ENCODE results near the gene COPS3.

DNA sequence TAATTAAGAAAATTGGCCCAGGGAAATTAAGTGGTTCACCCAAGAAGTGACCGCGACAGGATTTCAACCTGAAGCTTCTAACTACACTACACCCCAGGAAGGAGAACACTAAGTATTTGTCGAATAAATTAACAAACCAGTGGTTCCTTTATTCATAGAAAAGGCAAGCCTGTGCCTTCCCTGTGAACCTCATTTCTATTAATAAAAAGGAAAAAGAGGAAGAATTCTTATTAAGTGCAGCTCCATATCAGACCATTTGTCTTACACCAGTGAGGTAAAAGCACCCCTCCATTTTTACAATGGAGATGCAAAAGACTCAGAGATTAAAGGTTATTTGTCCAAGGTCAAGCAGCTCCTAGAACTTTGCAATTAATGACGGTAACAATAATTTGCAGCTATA lies 1.7 kb downstream of the COPS3 start:
- TF ChIP-seq, protein P1, sequence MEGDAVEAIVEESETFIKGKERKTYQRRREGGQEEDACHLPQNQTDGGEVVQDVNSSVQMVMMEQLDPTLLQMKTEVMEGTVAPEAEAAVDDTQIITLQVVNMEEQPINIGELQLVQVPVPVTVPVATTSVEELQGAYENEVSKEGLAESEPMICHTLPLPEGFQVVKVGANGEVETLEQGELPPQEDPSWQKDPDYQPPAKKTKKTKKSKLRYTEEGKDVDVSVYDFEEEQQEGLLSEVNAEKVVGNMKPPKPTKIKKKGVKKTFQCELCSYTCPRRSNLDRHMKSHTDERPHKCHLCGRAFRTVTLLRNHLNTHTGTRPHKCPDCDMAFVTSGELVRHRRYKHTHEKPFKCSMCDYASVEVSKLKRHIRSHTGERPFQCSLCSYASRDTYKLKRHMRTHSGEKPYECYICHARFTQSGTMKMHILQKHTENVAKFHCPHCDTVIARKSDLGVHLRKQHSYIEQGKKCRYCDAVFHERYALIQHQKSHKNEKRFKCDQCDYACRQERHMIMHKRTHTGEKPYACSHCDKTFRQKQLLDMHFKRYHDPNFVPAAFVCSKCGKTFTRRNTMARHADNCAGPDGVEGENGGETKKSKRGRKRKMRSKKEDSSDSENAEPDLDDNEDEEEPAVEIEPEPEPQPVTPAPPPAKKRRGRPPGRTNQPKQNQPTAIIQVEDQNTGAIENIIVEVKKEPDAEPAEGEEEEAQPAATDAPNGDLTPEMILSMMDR (IDR thresholded peaks at IDR 0.05; ENCODE audit: borderline replicate concordance, extremely low read depth, low read length, poor library complexity, severe bottlenecking) = no peak
- no peak for TF ChIP-seq EZH2 (IDR thresholded peaks at IDR 0.05; ENCODE audit: borderline replicate concordance, low read depth, low read length, severe bottlenecking)

Measured in DND-41 (cell line).